PC-3 (cell line): ENCODE data around the gene EYS. TPM values are rescaled to one million over a fixed set of nuclear protein-coding genes. Genes with fewer than 3 reads are reported as not detected.

Source experiments
- ATAC-seq: fragments of 200-7000 bp; cut with Tn5 transposase; 2 replicates; pipeline ENCODE4 v1.9.1; 2020; ENCODE audit warnings: mild to moderate bottlenecking, moderate library complexity
- BruUV-seq: library from RNA; stranded (reverse); fragments of 400-500 nt; replicated peaks from 2 replicates; lab custom pipeline; 2021; lab: Mats Ljungman, UMichigan
- CTCF ChIA-PET: fragments of 300-600 bp; sonication (Branson Sonifier 250); formaldehyde crosslinking; loops from one replicate; lab custom pipeline; 2022; ENCODE audit warnings: antibody characterized with exemption; lab: Charles Lee
- POLR2A ChIA-PET: fragments of 300-600 bp; sonication (Branson Sonifier 250); formaldehyde crosslinking; loops from one replicate; lab custom pipeline; 2022; ENCODE audit warnings: antibody characterized with exemption; ENCODE audit not compliant: unreplicated experiment; lab: Charles Lee
- DNase-seq: peaks from one replicate; pipeline ENCODE4 v3.0.0-alpha.2; 2015
- H2AFZ ChIP-seq: fragments of 300-600 bp; sonication (generic); 2 replicates; pipeline ENCODE4 v1.6.0; 2016; ENCODE audit warnings: antibody characterized with exemption, low read length
- H3F3A ChIP-seq: fragments of 300-600 bp; sonication (generic); one replicate; pipeline ENCODE4 v1.6.0; 2017; ENCODE audit warnings: antibody characterized with exemption, low read length, control low read depth, mild to moderate bottlenecking; ENCODE audit not compliant: unreplicated experiment
- H3K27ac ChIP-seq: fragments of 300-600 bp; sonication (generic); 2 replicates; pipeline ENCODE4 v1.5.1; 2016; ENCODE audit warnings: mild to moderate bottlenecking, low read length
- H3K27me3 ChIP-seq: fragments of 300-600 bp; sonication (generic); 2 replicates; pipeline ENCODE4 v1.6.1; 2016; ENCODE audit warnings: low read length, mixed read lengths
- H3K36me3 ChIP-seq: fragments of 300-600 bp; sonication (generic); 2 replicates; pipeline ENCODE4 v1.6.1; 2016; ENCODE audit warnings: low read depth, mixed run types, low read length, mixed read lengths
- H3K4me1 ChIP-seq: fragments of 300-600 bp; sonication (generic); 2 replicates; pipeline ENCODE4 v1.5.1; 2016; ENCODE audit warnings: low read length; ENCODE audit not compliant: insufficient read depth
- H3K4me2 ChIP-seq: fragments of 300-600 bp; sonication (generic); 2 replicates; pipeline ENCODE4 v1.6.0; 2016; ENCODE audit warnings: low read length
- H3K4me3 ChIP-seq: fragments of 300-600 bp; sonication (generic); 2 replicates; pipeline ENCODE4 v1.5.1; 2016; ENCODE audit warnings: mild to moderate bottlenecking, low read length, mixed read lengths
- H3K79me2 ChIP-seq: fragments of 300-600 bp; sonication (generic); 2 replicates; pipeline ENCODE4 v1.6.1; 2017; ENCODE audit warnings: low read length, mixed read lengths
- H3K9ac ChIP-seq: fragments of 300-600 bp; sonication (generic); 2 replicates; pipeline ENCODE4 v1.6.0; 2016; ENCODE audit warnings: mild to moderate bottlenecking, low read length
- H3K9me2 ChIP-seq: fragments of 300-600 bp; sonication (generic); replicated peaks from 2 replicates; pipeline ENCODE4 v1.6.1; 2016; ENCODE audit warnings: mixed run types, low read length, mixed read lengths
- H3K9me3 ChIP-seq: fragments of 300-600 bp; sonication (generic); 2 replicates; pipeline ENCODE4 v1.6.1; 2016; ENCODE audit warnings: low read length, mixed read lengths
- H4K20me1 ChIP-seq: fragments of 300-600 bp; sonication (generic); 2 replicates; pipeline ENCODE4 v1.6.1; 2016; ENCODE audit warnings: low read length, mixed read lengths
- EZH2 ChIP-seq: fragments of 300-600 bp; sonication (generic); IDR thresholded peaks from one replicate; pipeline ENCODE4 v1.6.1; 2017; ENCODE audit warnings: antibody characterized with exemption, mild to moderate bottlenecking, low read length; ENCODE audit not compliant: unreplicated experiment
- EZH2phosphoT487 ChIP-seq: fragments of 300-600 bp; sonication (generic); IDR thresholded peaks from 2 replicates; pipeline ENCODE4 v1.6.1; 2018; ENCODE audit warnings: mild to moderate bottlenecking, antibody characterized with exemption, low read length, borderline replicate concordance
- intact Hi-C: fragments of 100-400 bp; cut with micrococcal nuclease; formaldehyde crosslinking; loops from 2 replicates; pipeline ENCODE4 v1.9.0; 2023
- total RNA-seq: library from RNA; depleted of rRNA; stranded (reverse); fragments of >200 nt; gene quantifications from 2 replicates; pipeline ENCODE4 v1.2.3, GENCODE V29; 2014
- TF ChIP-seq, protein P1 (sequence below): fragments of 300-600 bp; sonication (generic); conservative IDR thresholded peaks from 2 replicates; pipeline ENCODE4 v1.5.1; 2017; ENCODE audit warnings: antibody characterized with exemption, low read depth, mild to moderate bottlenecking, low read length

Gene EYS
- total RNA-seq, 1 experiment from 2014 or later: 0.07 TPM

DNA sequence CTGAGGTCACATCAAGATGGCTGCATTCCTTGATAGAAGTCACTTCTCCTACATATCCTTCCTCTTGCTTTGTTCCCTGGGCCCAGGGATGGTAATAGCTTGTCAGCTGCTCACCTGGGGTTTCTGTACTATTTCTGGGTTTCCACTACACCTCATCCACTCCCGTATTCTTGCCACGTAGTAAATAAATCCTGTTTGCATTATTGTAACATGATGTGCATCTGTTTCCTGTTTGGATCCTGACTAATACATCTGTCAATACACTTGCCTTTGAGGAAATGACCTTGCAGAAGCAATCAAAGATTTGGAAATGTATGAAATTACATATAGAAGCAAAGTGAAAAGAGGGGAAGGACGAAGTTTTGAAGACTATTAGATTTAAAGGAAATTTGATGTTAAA is 1452.5 kb downstream of the EYS start:
- H3K79me2 ChIP-seq: no peaks in the 10 kb centered on the region
- no peaks in the 10 kb centered on the region for H3F3A ChIP-seq
- POLR2A ChIA-PET: interaction anchor here (0.7 kb wide), 1 partner anchor 144 kb away, joined by 3 read pairs; no protein-coding TSS in a partner anchor
- intact Hi-C loops: no loop called here
- no peak overlapping the region for H3K9ac ChIP-seq
- no peaks in the 10 kb centered on the region for H3K27me3 ChIP-seq
- DNase-seq (peak; percentile 79), ATAC-seq (peak; percentile 93)
- H3K36me3 ChIP-seq: no peaks in the 10 kb centered on the region
- BruUV-seq: no TSS peak
- H3K4me2 ChIP-seq: peak overlapping the region; percentile 40
- H4K20me1 ChIP-seq: no peaks in the 10 kb centered on the region
- H2AFZ ChIP-seq: 0 out of 2 replicates have a peak overlapping the region, but pooled peaks have one; percentile 23
- peak overlapping the region; percentile 63 for H3K27ac ChIP-seq
- no peaks in the 10 kb centered on the region for H3K9me2 ChIP-seq
- no peak for TF ChIP-seq EZH2
- TF ChIP-seq, protein P1, sequence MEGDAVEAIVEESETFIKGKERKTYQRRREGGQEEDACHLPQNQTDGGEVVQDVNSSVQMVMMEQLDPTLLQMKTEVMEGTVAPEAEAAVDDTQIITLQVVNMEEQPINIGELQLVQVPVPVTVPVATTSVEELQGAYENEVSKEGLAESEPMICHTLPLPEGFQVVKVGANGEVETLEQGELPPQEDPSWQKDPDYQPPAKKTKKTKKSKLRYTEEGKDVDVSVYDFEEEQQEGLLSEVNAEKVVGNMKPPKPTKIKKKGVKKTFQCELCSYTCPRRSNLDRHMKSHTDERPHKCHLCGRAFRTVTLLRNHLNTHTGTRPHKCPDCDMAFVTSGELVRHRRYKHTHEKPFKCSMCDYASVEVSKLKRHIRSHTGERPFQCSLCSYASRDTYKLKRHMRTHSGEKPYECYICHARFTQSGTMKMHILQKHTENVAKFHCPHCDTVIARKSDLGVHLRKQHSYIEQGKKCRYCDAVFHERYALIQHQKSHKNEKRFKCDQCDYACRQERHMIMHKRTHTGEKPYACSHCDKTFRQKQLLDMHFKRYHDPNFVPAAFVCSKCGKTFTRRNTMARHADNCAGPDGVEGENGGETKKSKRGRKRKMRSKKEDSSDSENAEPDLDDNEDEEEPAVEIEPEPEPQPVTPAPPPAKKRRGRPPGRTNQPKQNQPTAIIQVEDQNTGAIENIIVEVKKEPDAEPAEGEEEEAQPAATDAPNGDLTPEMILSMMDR: no peak
- no peak for TF ChIP-seq EZH2phosphoT487
- H3K4me1 ChIP-seq: peaks cover 41% of the 10 kb centered on the region
- CTCF ChIA-PET: no interaction called here
- no peak overlapping the region for H3K4me3 ChIP-seq
- H3K9me3 ChIP-seq: no peaks in the 10 kb centered on the region

GRCh38 chr6:64252256-64252655 is 1454.8 kb downstream of the EYS start:
- Histone ChIP-seq H3K27ac (no peak overlapping the region), H3K9me2 (no peaks in the 10 kb centered on the region), H3K4me3 (no peak overlapping the region), H3K9me3 (no peaks in the 10 kb centered on the region), H3K36me3 (no peaks in the 10 kb centered on the region), H3K4me2 (no peak overlapping the region), H3K27me3 (no peaks in the 10 kb centered on the region), H2AFZ (no peak overlapping the region), H3F3A (no peaks in the 10 kb centered on the region), H3K79me2 (no peaks in the 10 kb centered on the region), H4K20me1 (no peaks in the 10 kb centered on the region), H3K4me1 (peaks cover 57% of the 10 kb centered on the region), H3K9ac (no peak overlapping the region)
- TF ChIP-seq EZH2phosphoT487 (no peak), EZH2 (no peak)
- BruUV-seq: no TSS peak
- ATAC-seq (no peak), DNase-seq (peak; percentile 46)
- POLR2A ChIA-PET: interaction anchor here (0.6 kb wide), 1 partner anchor 679 kb away, joined by 3 read pairs; no protein-coding TSS in a partner anchor
- intact Hi-C loops: no loop called here
- CTCF ChIA-PET: no interaction called here

DNA sequence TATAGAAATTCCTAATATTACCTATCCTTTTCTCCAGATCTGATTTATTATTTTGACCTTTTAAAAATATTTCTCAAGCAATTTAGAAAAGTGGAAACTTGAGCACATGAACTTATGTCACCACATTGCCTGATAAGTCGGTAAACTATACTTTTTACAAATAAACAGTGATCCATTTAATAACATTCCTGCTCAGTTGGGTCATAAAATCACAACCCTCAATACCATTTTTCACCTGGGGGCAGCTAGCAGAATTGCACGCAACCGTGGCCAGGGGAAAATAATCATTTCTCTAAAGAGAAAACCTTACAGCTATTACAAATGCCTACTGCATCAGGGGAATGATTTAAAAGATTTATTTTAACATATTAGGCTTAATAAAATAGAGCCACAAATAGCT is 1456.9 kb downstream of the EYS start:
- H3K27ac ChIP-seq: peak overlapping the region; percentile 85
- H3K9me3 ChIP-seq: no peaks in the 10 kb centered on the region
- no peaks in the 10 kb centered on the region for H3K9me2 ChIP-seq
- peak; percentile 56 for DNase-seq
- H2AFZ ChIP-seq: no peak overlapping the region
- peaks cover 57% of the 10 kb centered on the region for H3K4me1 ChIP-seq
- POLR2A ChIA-PET: no interaction called here
- H3K4me2 ChIP-seq: peak overlapping the region; percentile 28
- BruUV-seq: no TSS peak
- H3K4me3 ChIP-seq: no peak overlapping the region
- H3K9ac ChIP-seq: no peak overlapping the region
- H3F3A ChIP-seq: no peaks in the 10 kb centered on the region
- intact Hi-C loops: no loop called here
- TF ChIP-seq EZH2 (no peak), EZH2phosphoT487 (no peak)
- TF ChIP-seq, protein P1: 0 out of 2 replicates have a peak, but pooled peaks have one; percentile 25
- H3K27me3 ChIP-seq: no peaks in the 10 kb centered on the region
- ATAC-seq: no peak
- no peaks in the 10 kb centered on the region for H4K20me1 ChIP-seq
- H3K36me3 ChIP-seq: no peaks in the 10 kb centered on the region
- no peaks in the 10 kb centered on the region for H3K79me2 ChIP-seq
- CTCF ChIA-PET: no interaction called here
